Lower leg skin (tissue), 3 donors: ENCODE data around the gene PTHLH.

Source experiments
- POLR2A ChIP-seq, 2 donors: fragments of 450-650 bp; IDR thresholded peaks; one replicate each; pipeline ENCODE4 v1.6.1; 2016 to 2017; ENCODE audit warnings: antibody characterized with exemption in 2 of 2, mild to moderate bottlenecking in 1 of 2, moderate library complexity in 1 of 2
- TF ChIP-seq, protein P1 (sequence below), 3 donors: fragments of 450-650 bp; IDR thresholded peaks; one replicate each; pipeline ENCODE4 v1.5.1; 2016; ENCODE audit warnings: antibody characterized with exemption in 3 of 3, mild to moderate bottlenecking in 3 of 3, moderate library complexity in 2 of 3

DNA sequence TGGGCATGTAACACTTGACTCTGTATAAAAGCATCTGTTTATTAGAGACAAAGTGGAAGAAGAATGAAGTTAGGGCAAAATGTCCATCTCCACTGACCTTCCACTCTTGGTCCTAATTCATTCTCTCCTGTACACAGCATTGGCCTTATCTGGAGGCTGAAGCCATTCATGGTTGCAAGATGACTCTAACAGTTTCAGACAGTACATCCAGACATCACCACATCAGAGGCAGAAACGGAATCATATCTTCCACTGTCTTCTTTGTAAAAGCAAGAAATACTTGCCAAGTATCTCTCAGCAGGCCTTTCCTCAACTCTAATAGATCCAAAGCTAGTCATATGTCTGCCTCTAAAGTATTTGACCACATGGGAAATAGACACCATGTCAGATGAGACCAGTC, 41.1 kb downstream of the PTHLH start:
- TF ChIP-seq, protein P1, sequence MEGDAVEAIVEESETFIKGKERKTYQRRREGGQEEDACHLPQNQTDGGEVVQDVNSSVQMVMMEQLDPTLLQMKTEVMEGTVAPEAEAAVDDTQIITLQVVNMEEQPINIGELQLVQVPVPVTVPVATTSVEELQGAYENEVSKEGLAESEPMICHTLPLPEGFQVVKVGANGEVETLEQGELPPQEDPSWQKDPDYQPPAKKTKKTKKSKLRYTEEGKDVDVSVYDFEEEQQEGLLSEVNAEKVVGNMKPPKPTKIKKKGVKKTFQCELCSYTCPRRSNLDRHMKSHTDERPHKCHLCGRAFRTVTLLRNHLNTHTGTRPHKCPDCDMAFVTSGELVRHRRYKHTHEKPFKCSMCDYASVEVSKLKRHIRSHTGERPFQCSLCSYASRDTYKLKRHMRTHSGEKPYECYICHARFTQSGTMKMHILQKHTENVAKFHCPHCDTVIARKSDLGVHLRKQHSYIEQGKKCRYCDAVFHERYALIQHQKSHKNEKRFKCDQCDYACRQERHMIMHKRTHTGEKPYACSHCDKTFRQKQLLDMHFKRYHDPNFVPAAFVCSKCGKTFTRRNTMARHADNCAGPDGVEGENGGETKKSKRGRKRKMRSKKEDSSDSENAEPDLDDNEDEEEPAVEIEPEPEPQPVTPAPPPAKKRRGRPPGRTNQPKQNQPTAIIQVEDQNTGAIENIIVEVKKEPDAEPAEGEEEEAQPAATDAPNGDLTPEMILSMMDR (IDR thresholded peaks at IDR 0.05): no peak
- TF ChIP-seq POLR2A (IDR thresholded peaks at IDR 0.05): no peak
